ENCODE results near the gene HSPA2. TPM values are rescaled to one million over a fixed set of nuclear protein-coding genes. Genes with fewer than 3 reads are reported as not detected.
"Not testable (repeated sequence)": the region's sequence is repeated elsewhere in the genome, so short reads cannot be mapped to it uniquely, and the experiment has no call there.

HSPA2 gene
- total and polyA plus RNA-seq, 2 donors from 2014 or later, result 41.9 to 56.2 TPM

- peak overlapping the region in 1 of 2 donors; percentile 69 for H3K27ac ChIP-seq (ENCODE audit: low read depth in 2 of 2, low read length in 2 of 2)
- TF ChIP-seq CTCF (IDR thresholded peaks at IDR 0.05; ENCODE audit: borderline replicate concordance, extremely low read depth, insufficient read depth), result no peak
- DNase-seq, result peak in 4 of 5 donors; percentile 39 to 88 (median 57)
- H3K9ac ChIP-seq (ENCODE audit: low read length in 3 of 3), result no peak overlapping the region
- no peaks in the 10 kb centered on the region for H3K36me3 ChIP-seq (ENCODE audit: control insufficient read depth in 2 of 3, insufficient read depth in 3 of 3, low read length in 3 of 3)
- FAIRE-seq, result no peak
- intact Hi-C loops (cut with DNase I), result no loop called here
- no peaks in the 10 kb centered on the region for H3K27me3 ChIP-seq (ENCODE audit: control insufficient read depth, insufficient read depth, low read length)
- H3K9me3 ChIP-seq (ENCODE audit: control insufficient read depth in 2 of 3, insufficient read depth in 1 of 3, low read length in 3 of 3), result no peaks in the 10 kb centered on the region
- H3K4me1 ChIP-seq (ENCODE audit: control insufficient read depth in 2 of 3, insufficient read depth in 2 of 3, low read depth in 1 of 3, low read length in 3 of 3), result peaks cover 0 to 6% (median 4%) of the 10 kb centered on the region in 3 donors
- H3K4me3 ChIP-seq (ENCODE audit: low read length in 3 of 3), result no peak overlapping the region
Observed at GRCh38 chr14:64569138-64569631, 28.6 kb downstream of the HSPA2 start.

- H3K9ac ChIP-seq (ENCODE audit: low read length in 3 of 3); H3K9me3 ChIP-seq (ENCODE audit: control insufficient read depth in 2 of 3, insufficient read depth in 1 of 3, low read length in 3 of 3); DNase-seq; FAIRE-seq; H3K4me3 ChIP-seq (ENCODE audit: low read length in 3 of 3); H3K36me3 ChIP-seq (ENCODE audit: control insufficient read depth in 2 of 3, insufficient read depth in 3 of 3, low read length in 3 of 3); intact Hi-C loops (cut with DNase I); H3K4me1 ChIP-seq (ENCODE audit: control insufficient read depth in 2 of 3, insufficient read depth in 2 of 3, low read depth in 1 of 3, low read length in 3 of 3); H3K27me3 ChIP-seq (ENCODE audit: control insufficient read depth, insufficient read depth, low read length): not testable (repeated sequence)
- H3K27ac ChIP-seq (ENCODE audit: low read depth in 2 of 2, low read length in 2 of 2), result peak overlapping the region in 1 of 2 donors; percentile 69
Observed at GRCh38 chr14:64569646-64570045, 29.1 kb downstream of the HSPA2 start.

- no peak for FAIRE-seq
- intact Hi-C loops (cut with DNase I), result no loop called here
Observed at GRCh38 chr14:64572386-64573104, 32.0 kb downstream of the HSPA2 start.

More at GRCh38 chr14:64572386-64573104, 32.0 kb downstream of the HSPA2 start:
- Histone ChIP-seq H3K27ac (ENCODE audit: low read depth in 2 of 2, low read length in 2 of 2) (peak overlapping the region; percentile 3 to 51), H3K4me3 (ENCODE audit: low read length in 3 of 3) (no peak overlapping the region), H3K27me3 (ENCODE audit: control insufficient read depth, insufficient read depth, low read length) (no peaks in the 10 kb centered on the region), H3K9ac (ENCODE audit: low read length in 3 of 3) (no peak overlapping the region), H3K9me3 (ENCODE audit: control insufficient read depth in 2 of 3, insufficient read depth in 1 of 3, low read length in 3 of 3) (no peaks in the 10 kb centered on the region), H3K36me3 (ENCODE audit: control insufficient read depth in 2 of 3, insufficient read depth in 3 of 3, low read length in 3 of 3) (no peaks in the 10 kb centered on the region), H3K4me1 (ENCODE audit: control insufficient read depth in 2 of 3, insufficient read depth in 2 of 3, low read depth in 1 of 3, low read length in 3 of 3) (peaks cover 0 to 4% (median 3%) of the 10 kb centered on the region in 3 donors)
- no peak for DNase-seq
- TF ChIP-seq CTCF (IDR thresholded peaks at IDR 0.05; ENCODE audit: borderline replicate concordance, extremely low read depth, insufficient read depth), result no peak

All from kidney (tissue), 14 donors.